ENCODE measurements around the gene TSHZ2.
"Not testable (repeated sequence)": the region's sequence is repeated elsewhere in the genome, so short reads cannot be mapped to it uniquely, and the experiment has no call there.

Gene TSHZ2

GRCh38 chr20:53529658-53530057 is 557.5 kb downstream of the TSHZ2 start:
- no peak for TF ChIP-seq CTCF (conservative IDR thresholded peaks at IDR 0.05; ENCODE audit: low read depth, low read length)
- DNase-seq (ENCODE audit: low read depth): no peak
- H3K4me3 ChIP-seq (ENCODE audit: low read depth, low read length): no peak overlapping the region

- DNase-seq (ENCODE audit: low read depth): no peak
- no peak overlapping the region for H3K4me3 ChIP-seq (ENCODE audit: low read depth, low read length)
- TF ChIP-seq CTCF (conservative IDR thresholded peaks at IDR 0.05; ENCODE audit: low read depth, low read length): no peak
Measured at GRCh38 chr20:53530440-53530839, 558.3 kb downstream of the TSHZ2 start.

- not testable (repeated sequence) for DNase-seq (ENCODE audit: low read depth); H3K4me3 ChIP-seq (ENCODE audit: low read depth, low read length)
Measured at GRCh38 chr20:53532654-53533312, 560.6 kb downstream of the TSHZ2 start.

GRCh38 chr20:53533500-53533899 is 561.3 kb downstream of the TSHZ2 start:
- DNase-seq (ENCODE audit: low read depth): no peak
- H3K4me3 ChIP-seq (ENCODE audit: low read depth, low read length): no peak overlapping the region
- TF ChIP-seq CTCF (conservative IDR thresholded peaks at IDR 0.05; ENCODE audit: low read depth, low read length): no peak

- H3K4me3 ChIP-seq (ENCODE audit: low read depth, low read length): no peak overlapping the region
- no peak for DNase-seq (ENCODE audit: low read depth)
- TF ChIP-seq CTCF (conservative IDR thresholded peaks at IDR 0.05; ENCODE audit: low read depth, low read length): no peak
Measured at GRCh38 chr20:53534037-53534436, 561.9 kb downstream of the TSHZ2 start.

- no peak for DNase-seq (ENCODE audit: low read depth)
- H3K4me3 ChIP-seq (ENCODE audit: low read depth, low read length): no peak overlapping the region
- no peak for TF ChIP-seq CTCF (conservative IDR thresholded peaks at IDR 0.05; ENCODE audit: low read depth, low read length)
Measured at GRCh38 chr20:53535878-53536277, 563.7 kb downstream of the TSHZ2 start.

- not testable (repeated sequence) for H3K4me3 ChIP-seq (ENCODE audit: low read depth, low read length); DNase-seq (ENCODE audit: low read depth)
Measured at GRCh38 chr20:53536382-53536781, 564.2 kb downstream of the TSHZ2 start.

GRCh38 chr20:53539516-53539915 is 567.4 kb downstream of the TSHZ2 start:
- TF ChIP-seq CTCF (conservative IDR thresholded peaks at IDR 0.05; ENCODE audit: low read depth, low read length): no peak
- peak; percentile 13 for DNase-seq (ENCODE audit: low read depth)
- no peak overlapping the region for H3K4me3 ChIP-seq (ENCODE audit: low read depth, low read length)
